ENCODE measurements around the gene ZFHX3. TPM values are rescaled to one million over a fixed set of nuclear protein-coding genes. Genes with fewer than 3 reads are reported as not detected.

The ZFHX3 gene
- total and polyA plus RNA-seq, 10 of the 15 experiments (the other 5 are each of a cell fraction or from before 2014, with no cell fraction given) = 0.68 to 8.6 (median 2.0) TPM

DNA sequence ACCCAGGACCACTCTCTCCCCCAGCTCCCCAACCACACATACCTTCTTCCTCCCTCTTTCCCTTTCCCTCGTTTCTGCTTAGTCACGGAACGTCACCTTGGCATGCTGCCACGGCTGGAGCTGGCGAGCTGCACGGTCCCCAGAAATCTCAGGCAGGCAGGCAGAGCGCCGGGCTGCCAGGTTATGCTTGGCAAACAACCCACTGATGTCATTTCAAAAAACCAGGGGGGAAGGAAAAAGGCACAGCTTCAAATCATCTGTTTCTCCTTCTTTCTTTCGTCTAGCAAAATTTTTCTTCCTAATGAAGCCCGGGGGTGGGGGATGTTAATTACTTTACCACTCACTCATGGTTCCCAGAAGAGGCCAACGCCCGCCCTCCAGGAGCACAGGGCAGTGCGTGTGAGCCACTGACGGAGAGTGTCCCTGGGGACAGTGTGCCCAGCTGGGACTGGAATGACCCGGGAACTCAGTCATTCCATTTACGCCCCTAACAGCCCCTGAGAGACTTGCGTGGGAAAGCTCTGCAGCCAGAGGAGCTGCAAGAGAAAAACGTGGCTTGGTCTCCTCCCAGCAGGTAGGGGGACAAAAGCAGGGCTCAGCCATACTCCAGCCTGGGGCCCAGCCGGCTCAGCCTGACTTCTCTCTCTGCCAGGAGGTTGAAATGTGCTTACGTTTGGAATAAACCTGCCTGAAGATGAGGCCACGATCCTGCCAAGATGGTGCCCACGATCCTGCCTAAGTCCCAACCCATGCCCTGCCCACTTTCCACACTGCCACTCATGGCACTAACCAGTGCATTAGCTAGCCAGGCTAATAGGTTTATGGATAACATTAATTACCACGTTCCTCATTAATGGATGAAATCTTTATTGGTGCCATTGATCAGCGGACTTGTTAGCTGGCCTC is 198.9 kb downstream of the ZFHX3 start:
- no TSS peak for BruUV-seq (replicated peaks)
- H3K27me3 ChIP-seq (replicated peaks in 1 of 2; ENCODE audit: control insufficient read depth in 2 of 2, insufficient read depth in 2 of 2, low read length in 1 of 2) = no peaks in the 10 kb centered on the region
- WGBS (ENCODE audit: insufficient coverage, insufficient replicate concordance, low lambda C conversion rate, missing lambda C conversion rate) = 66% methylated on average over 24 of the region's 24 CpGs
- RAD21 ChIA-PET (ENCODE audit: unreplicated experiment) = no interaction called here
- H2AFZ ChIP-seq (ENCODE audit: control insufficient read depth, low read depth, low read length) = no peak overlapping the region
- H3K4me3 ChIP-seq = no peak overlapping the region
- no peaks in the 10 kb centered on the region for H4K20me1 ChIP-seq (ENCODE audit: control insufficient read depth, insufficient read depth)
- no peak for ATAC-seq
- no peak for FAIRE-seq
- H3K4me2 ChIP-seq (ENCODE audit: control insufficient read depth, insufficient read depth) = no peak overlapping the region
- no peaks in the 10 kb centered on the region for H3K9me3 ChIP-seq (replicated peaks; ENCODE audit: control insufficient read depth, insufficient read depth, low read length)
- H3K36me3 ChIP-seq (ENCODE audit: control insufficient read depth in 2 of 2, insufficient read depth in 2 of 2, low read length in 1 of 2) = no peaks in the 10 kb centered on the region
- SMC1A ChIA-PET (ENCODE audit: uncharacterized antibody, unreplicated experiment) = interaction anchor here (1.8 kb wide), 1 partner anchor 12 kb away, joined by 4 read pairs; no protein-coding TSS in a partner anchor
- in situ Hi-C loops (cut with MboI) = no loop called here
- POLR2A ChIA-PET = interaction anchor here (0.6 kb wide), 1 partner anchor 1497 kb away, joined by 3 read pairs; no protein-coding TSS in a partner anchor
- H3K79me2 ChIP-seq (ENCODE audit: control insufficient read depth, insufficient read depth, low read length) = no peaks in the 10 kb centered on the region
- no peak overlapping the region for H3K27ac ChIP-seq (ENCODE audit: control insufficient read depth, insufficient read depth)
- CTCF ChIA-PET = interaction anchor here (10.6 kb wide), 1 partner anchor 15 kb away, joined by 69 read pairs; no protein-coding TSS in a partner anchor
- no peak for DNase-seq (ENCODE audit: low read depth, low spot score)
- H3K4me1 ChIP-seq (ENCODE audit: control insufficient read depth, insufficient read depth, low read length) = peaks cover 19% of the 10 kb centered on the region
- intact Hi-C loops (cut with micrococcal nuclease; ENCODE audit: unreplicated experiment) = no loop called here
- no peak overlapping the region for H3K9ac ChIP-seq (ENCODE audit: control insufficient read depth, insufficient read depth, low read length)
- TF ChIP-seq POLR2AphosphoS5 (IDR thresholded peaks at IDR 0.05; ENCODE audit: low read length) (no peak), TCF7 (IDR thresholded peaks at IDR 0.05; ENCODE audit: borderline replicate concordance) (no peak), EED (IDR thresholded peaks at IDR 0.05; ENCODE audit: low read depth) (no peak), SMC3 (IDR thresholded peaks at IDR 0.05; ENCODE audit: borderline replicate concordance, low read length) (no peak), FOS (IDR thresholded peaks at IDR 0.05; ENCODE audit: borderline replicate concordance, extremely low read depth, insufficient read length) (no peak), TAF1 (IDR thresholded peaks at IDR 0.05; ENCODE audit: borderline replicate concordance, low read depth, low read length) (no peak), NR2C2 (IDR thresholded peaks at IDR 0.05; ENCODE audit: borderline replicate concordance, control insufficient read depth, insufficient read length, low read depth) (no peak), HCFC1 (IDR thresholded peaks at IDR 0.05; ENCODE audit: low read length) (no peak), ZNF384 (IDR thresholded peaks at IDR 0.05; ENCODE audit: borderline replicate concordance, low read depth, low read length) (no peak), POLR2A (IDR thresholded peaks at IDR 0.05; ENCODE audit: low read depth, low read length) (no peak), NR2F1 (conservative IDR thresholded peaks at IDR 0.05) (no peak), SMAD5 (IDR thresholded peaks at IDR 0.05; ENCODE audit: low read depth) (no peak), ZZZ3 (IDR thresholded peaks at IDR 0.05; ENCODE audit: control insufficient read depth, insufficient read length, low read depth) (no peak), MYC (IDR thresholded peaks at IDR 0.05; ENCODE audit: insufficient read depth, insufficient read length, insufficient replicate concordance, low read length, severe bottlenecking) (no peak)
- TF ChIP-seq, protein P1, sequence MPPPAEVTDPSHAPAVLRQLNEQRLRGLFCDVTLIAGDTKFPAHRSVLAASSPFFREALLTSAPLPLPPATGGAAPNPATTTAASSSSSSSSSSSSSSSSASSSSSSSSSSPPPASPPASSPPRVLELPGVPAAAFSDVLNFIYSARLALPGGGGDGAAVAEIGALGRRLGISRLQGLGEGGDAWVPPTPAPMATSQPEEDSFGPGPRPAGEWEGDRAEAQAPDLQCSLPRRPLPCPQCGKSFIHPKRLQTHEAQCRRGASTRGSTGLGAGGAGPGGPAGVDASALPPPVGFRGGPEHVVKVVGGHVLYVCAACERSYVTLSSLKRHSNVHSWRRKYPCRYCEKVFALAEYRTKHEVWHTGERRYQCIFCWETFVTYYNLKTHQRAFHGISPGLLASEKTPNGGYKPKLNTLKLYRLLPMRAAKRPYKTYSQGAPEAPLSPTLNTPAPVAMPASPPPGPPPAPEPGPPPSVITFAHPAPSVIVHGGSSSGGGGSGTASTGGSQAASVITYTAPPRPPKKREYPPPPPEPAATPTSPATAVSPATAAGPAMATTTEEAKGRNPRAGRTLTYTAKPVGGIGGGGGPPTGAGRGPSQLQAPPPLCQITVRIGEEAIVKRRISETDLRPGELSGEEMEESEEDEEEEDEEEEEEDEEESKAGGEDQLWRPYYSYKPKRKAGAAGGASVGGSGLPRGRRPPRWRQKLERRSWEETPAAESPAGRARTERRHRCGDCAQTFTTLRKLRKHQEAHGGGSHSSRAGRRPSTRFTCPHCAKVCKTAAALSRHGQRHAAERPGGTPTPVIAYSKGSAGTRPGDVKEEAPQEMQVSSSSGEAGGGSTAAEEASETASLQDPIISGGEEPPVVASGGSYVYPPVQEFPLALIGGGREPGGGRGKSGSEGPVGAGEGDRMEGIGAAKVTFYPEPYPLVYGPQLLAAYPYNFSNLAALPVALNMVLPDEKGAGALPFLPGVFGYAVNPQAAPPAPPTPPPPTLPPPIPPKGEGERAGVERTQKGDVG (CRISPR knock-in tag; IDR thresholded peaks at IDR 0.05) = no peak
- TF ChIP-seq, protein P2, sequence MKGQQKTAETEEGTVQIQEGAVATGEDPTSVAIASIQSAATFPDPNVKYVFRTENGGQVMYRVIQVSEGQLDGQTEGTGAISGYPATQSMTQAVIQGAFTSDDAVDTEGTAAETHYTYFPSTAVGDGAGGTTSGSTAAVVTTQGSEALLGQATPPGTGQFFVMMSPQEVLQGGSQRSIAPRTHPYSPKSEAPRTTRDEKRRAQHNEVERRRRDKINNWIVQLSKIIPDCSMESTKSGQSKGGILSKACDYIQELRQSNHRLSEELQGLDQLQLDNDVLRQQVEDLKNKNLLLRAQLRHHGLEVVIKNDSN (IDR thresholded peaks at IDR 0.05; ENCODE audit: borderline replicate concordance, extremely low read length, insufficient read depth, low read depth, low read length) = no peak
- TF ChIP-seq, protein P3, sequence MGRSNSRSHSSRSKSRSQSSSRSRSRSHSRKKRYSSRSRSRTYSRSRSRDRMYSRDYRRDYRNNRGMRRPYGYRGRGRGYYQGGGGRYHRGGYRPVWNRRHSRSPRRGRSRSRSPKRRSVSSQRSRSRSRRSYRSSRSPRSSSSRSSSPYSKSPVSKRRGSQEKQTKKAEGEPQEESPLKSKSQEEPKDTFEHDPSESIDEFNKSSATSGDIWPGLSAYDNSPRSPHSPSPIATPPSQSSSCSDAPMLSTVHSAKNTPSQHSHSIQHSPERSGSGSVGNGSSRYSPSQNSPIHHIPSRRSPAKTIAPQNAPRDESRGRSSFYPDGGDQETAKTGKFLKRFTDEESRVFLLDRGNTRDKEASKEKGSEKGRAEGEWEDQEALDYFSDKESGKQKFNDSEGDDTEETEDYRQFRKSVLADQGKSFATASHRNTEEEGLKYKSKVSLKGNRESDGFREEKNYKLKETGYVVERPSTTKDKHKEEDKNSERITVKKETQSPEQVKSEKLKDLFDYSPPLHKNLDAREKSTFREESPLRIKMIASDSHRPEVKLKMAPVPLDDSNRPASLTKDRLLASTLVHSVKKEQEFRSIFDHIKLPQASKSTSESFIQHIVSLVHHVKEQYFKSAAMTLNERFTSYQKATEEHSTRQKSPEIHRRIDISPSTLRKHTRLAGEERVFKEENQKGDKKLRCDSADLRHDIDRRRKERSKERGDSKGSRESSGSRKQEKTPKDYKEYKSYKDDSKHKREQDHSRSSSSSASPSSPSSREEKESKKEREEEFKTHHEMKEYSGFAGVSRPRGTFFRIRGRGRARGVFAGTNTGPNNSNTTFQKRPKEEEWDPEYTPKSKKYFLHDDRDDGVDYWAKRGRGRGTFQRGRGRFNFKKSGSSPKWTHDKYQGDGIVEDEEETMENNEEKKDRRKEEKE (IDR thresholded peaks at IDR 0.05) = no peak
